Measurements from ENCODE around the gene NCAM1. TPM values are rescaled to one million over a fixed set of nuclear protein-coding genes. Genes with fewer than 3 reads are reported as not detected.

The NCAM1 gene
- total RNA-seq, 3 donors from 2014 or later, result 6.3 to 97.0 (median 9.3) TPM

GRCh38 chr11:113179181-113179704 lies 218.0 kb downstream of the NCAM1 start:
- H3K36me3 ChIP-seq (ENCODE audit: low read depth), result no peaks in the 10 kb centered on the region
- no peak for DNase-seq
- no peaks in the 10 kb centered on the region for H3K9me3 ChIP-seq
- intact Hi-C loops (cut with DNase I, micrococcal nuclease), result no loop called here
- ATAC-seq, result no peak
- H3K4me1 ChIP-seq (ENCODE audit: low read depth), result no peaks in the 10 kb centered on the region
- no peak overlapping the region for H3K4me3 ChIP-seq
- TF ChIP-seq CTCF (IDR thresholded peaks at IDR 0.05), result no peak

GRCh38 chr11:113181094-113181493 lies 219.9 kb downstream of the NCAM1 start:
- TF ChIP-seq CTCF (IDR thresholded peaks at IDR 0.05), result no peak
- Histone ChIP-seq H3K9me3 (no peaks in the 10 kb centered on the region), H3K4me3 (no peak overlapping the region), H3K4me1 (ENCODE audit: low read depth) (no peaks in the 10 kb centered on the region), H3K36me3 (ENCODE audit: low read depth) (no peaks in the 10 kb centered on the region)
- DNase-seq (no peak), ATAC-seq (no peak)
- intact Hi-C loops (cut with DNase I, micrococcal nuclease), result no loop called here

- TF ChIP-seq CTCF (IDR thresholded peaks at IDR 0.05), result no peak
- intact Hi-C loops (cut with DNase I, micrococcal nuclease), result no loop called here
- DNase-seq, result no peak
- H3K36me3 ChIP-seq (ENCODE audit: low read depth), result no peaks in the 10 kb centered on the region
- ATAC-seq, result no peak
- no peaks in the 10 kb centered on the region for H3K4me1 ChIP-seq (ENCODE audit: low read depth)
- no peaks in the 10 kb centered on the region for H3K9me3 ChIP-seq
- no peak overlapping the region for H3K4me3 ChIP-seq
These were observed 221.1 kb downstream of the NCAM1 start for GRCh38 chr11:113182288-113182687.

- DNase-seq (no peak), ATAC-seq (no peak)
- intact Hi-C loops (cut with DNase I, micrococcal nuclease), result no loop called here
These were observed 223.3 kb downstream of the NCAM1 start for GRCh38 chr11:113184498-113184897.

GRCh38 chr11:113188371-113188834 lies 227.2 kb downstream of the NCAM1 start:
- TF ChIP-seq CTCF (IDR thresholded peaks at IDR 0.05), result no peak
- Histone ChIP-seq H3K36me3 (ENCODE audit: low read depth) (no peaks in the 10 kb centered on the region), H3K4me1 (ENCODE audit: low read depth) (no peaks in the 10 kb centered on the region), H3K4me3 (no peak overlapping the region), H3K9me3 (no peaks in the 10 kb centered on the region)
- ATAC-seq, result no peak
- intact Hi-C loops (cut with DNase I, micrococcal nuclease), result no loop called here
- no peak for DNase-seq

More at GRCh38 chr11:113184498-113184897, 223.3 kb downstream of the NCAM1 start:
- no peaks in the 10 kb centered on the region for H3K4me1 ChIP-seq (ENCODE audit: low read depth)
- no peak overlapping the region for H3K4me3 ChIP-seq
- no peaks in the 10 kb centered on the region for H3K36me3 ChIP-seq (ENCODE audit: low read depth)
- H3K9me3 ChIP-seq, result no peaks in the 10 kb centered on the region
- no peak for TF ChIP-seq CTCF (IDR thresholded peaks at IDR 0.05)

Data from mucosa of descending colon (tissue), 3 donors.